ENCODE results near the gene ACAP1. TPM values are rescaled to one million over a fixed set of nuclear protein-coding genes. Genes with fewer than 3 reads are reported as not detected.

The ACAP1 gene
- total RNA-seq = 0.45 and 0.66 TPM in 2 replicates

GRCh38 chr17:7336240-7337175 lies at the start of gene ACAP1:
TSS of gene ACAP1 (plus strand) at chr17:7336529. CDS start at chr17:7336735, 206 bp downstream.

GRCh38 chr17:7294614-7295153 lies 41.6 kb upstream of the ACAP1 start, which contains the start of gene YBX2:
TSS of gene YBX2 (minus strand) at chr17:7294639. CDS start at chr17:7294500, 139 bp downstream.

GRCh38 chr17:7306911-7307685 lies 29.2 kb upstream of the ACAP1 start, which contains the start of gene EIF5A:
TSS of gene EIF5A (plus strand) at chr17:7307628. CDS start at chr17:7309636, 2,008 bp downstream.

GRCh38 chr17:7314719-7315569 lies 21.4 kb upstream of the ACAP1 start, which contains the start of gene GPS2:
TSS of gene GPS2 (minus strand) at chr17:7315360. CDS start at chr17:7315052, 308 bp downstream.

GRCh38 chr17:7328840-7329373 lies 7.4 kb upstream of the ACAP1 start, which contains the start of gene NEURL4:
TSS of gene NEURL4 (minus strand) at chr17:7329335. CDS start at chr17:7329312, 23 bp downstream.

GRCh38 chr17:7351665-7352502 lies 15.6 kb downstream of the ACAP1 start, which contains the start of gene KCTD11:
TSS of gene KCTD11 (plus strand) at chr17:7352162.

GRCh38 chr17:7355053-7355452 lies 18.7 kb downstream of the ACAP1 start, which contains the start of gene TMEM95:
TSS of gene TMEM95 (plus strand) at chr17:7355156. CDS start at chr17:7355205, 49 bp downstream.

GRCh38 chr17:7380855-7381683 lies 44.7 kb downstream of the ACAP1 start, which contains the start of gene TNK1:
TSS of gene TNK1 (plus strand) at chr17:7381089. CDS start at chr17:7382927, 1,838 bp downstream.

GRCh38 chr17:7394452-7395191 lies 58.3 kb downstream of the ACAP1 start, which contains the start of gene PLSCR3:
TSS of gene PLSCR3 (minus strand) at chr17:7394525. CDS start at chr17:7394110, 415 bp downstream.

Other genes starting within 250 kb of the ACAP1 start
- gene ASGR2, start 221.7 kb upstream of the ACAP1 start, total RNA-seq = not detected in 2 replicates
- gene ASGR1, start 157.2 kb upstream of the ACAP1 start, total RNA-seq = 9.2 TPM in 2 replicates
- gene DLG4, start 116.7 kb upstream of the ACAP1 start, total RNA-seq = 10.3 and 23.2 TPM in 2 replicates
- gene ACADVL, start 116.6 kb upstream of the ACAP1 start, total RNA-seq = 192 and 322 TPM in 2 replicates
- 37.3 and 41.1 TPM in 2 replicates for gene DVL2, start 102.0 kb upstream of the ACAP1 start, total RNA-seq
- 37.7 and 45.1 TPM in 2 replicates for gene PHF23, start 97.1 kb upstream of the ACAP1 start, total RNA-seq
- gene GABARAP, start 94.1 kb upstream of the ACAP1 start, total RNA-seq = 92.4 and 120 TPM in 2 replicates
- gene CTDNEP1, start 84.8 kb upstream of the ACAP1 start, total RNA-seq = 19.3 and 39.2 TPM in 2 replicates
- gene ELP5, start 84.3 kb upstream of the ACAP1 start, total RNA-seq = 30.2 and 31.5 TPM in 2 replicates
- 13.4 and 15.9 TPM in 2 replicates for gene CLDN7, start 74.1 kb upstream of the ACAP1 start, total RNA-seq
- under 0.01 TPM in 2 replicates for gene SLC2A4, start 54.8 kb upstream of the ACAP1 start, total RNA-seq
- gene YBX2, start 41.9 kb upstream of the ACAP1 start, total RNA-seq = not detected in 2 replicates
- gene EIF5A, start 28.9 kb upstream of the ACAP1 start, total RNA-seq = 734 and 935 TPM in 2 replicates
- 26.1 and 27.3 TPM in 2 replicates for gene GPS2, start 21.2 kb upstream of the ACAP1 start, total RNA-seq
- 16.6 and 24.9 TPM in 2 replicates for gene NEURL4, start 7.2 kb upstream of the ACAP1 start, total RNA-seq
- gene KCTD11, start 15.6 kb downstream of the ACAP1 start, total RNA-seq = 2.2 and 3.6 TPM in 2 replicates
- not detected in 2 replicates for gene TMEM95, start 18.6 kb downstream of the ACAP1 start, total RNA-seq
- gene TNK1, start 44.6 kb downstream of the ACAP1 start, total RNA-seq = under 0.01 and 0.28 TPM in 2 replicates
- gene PLSCR3, start 58.0 kb downstream of the ACAP1 start, total RNA-seq = 16.8 and 23.6 TPM in 2 replicates
- gene TMEM256, start 67.6 kb downstream of the ACAP1 start, total RNA-seq = 86.7 and 102 TPM in 2 replicates
- 2.9 and 5.1 TPM in 2 replicates for gene NLGN2, start 71.3 kb downstream of the ACAP1 start, total RNA-seq
- not detected in 2 replicates for gene SPEM1, start 83.8 kb downstream of the ACAP1 start, total RNA-seq
- gene SPEM2, start 89.1 kb downstream of the ACAP1 start, total RNA-seq = not detected in 2 replicates
- gene SPEM3, start 92.3 kb downstream of the ACAP1 start, total RNA-seq = not detected in 2 replicates
- gene TMEM102, start 98.9 kb downstream of the ACAP1 start, total RNA-seq = 5.2 and 6.0 TPM in 2 replicates
- 0.09 and 0.94 TPM in 2 replicates for gene FGF11, start 103.0 kb downstream of the ACAP1 start, total RNA-seq
- gene CHRNB1, start 108.5 kb downstream of the ACAP1 start, total RNA-seq = 4.4 and 6.6 TPM in 2 replicates
- gene ZBTB4, start 143.1 kb downstream of the ACAP1 start, total RNA-seq = 8.2 and 13.7 TPM in 2 replicates
- gene SLC35G6, start 144.9 kb downstream of the ACAP1 start, total RNA-seq = not detected in 2 replicates
- gene POLR2A, start 147.8 kb downstream of the ACAP1 start, total RNA-seq = 79.3 and 81.6 TPM in 2 replicates
- gene TNFSF12, start 212.5 kb downstream of the ACAP1 start, total RNA-seq = 6.1 and 10.5 TPM in 2 replicates
- gene TNFSF13, start 222.2 kb downstream of the ACAP1 start, total RNA-seq = 0.66 and 0.90 TPM in 2 replicates
- gene SENP3, start 225.4 kb downstream of the ACAP1 start, total RNA-seq = 86.7 and 95.7 TPM in 2 replicates
- 1.6 and 2.8 TPM in 2 replicates for gene CD68, start 243.1 kb downstream of the ACAP1 start, total RNA-seq
- 56.6 and 73.6 TPM in 2 replicates for gene MPDU1, start 247.3 kb downstream of the ACAP1 start, total RNA-seq

Data from endothelial cell of coronary artery (primary cell).